Naive thymus-derived CD4-positive, alpha-beta T cell (primary cell): Measurements from ENCODE around the gene CSNK1G2. TPM values are rescaled to one million over a fixed set of nuclear protein-coding genes. Genes with fewer than 3 reads are reported as not detected.

ENCODE experiments used
- ATAC-seq: fragments of 150-1000 bp; cut with Tn5 transposase; 2 replicates; pipeline ENCODE4 v1.10.0; 2021; ENCODE audit warnings: mild to moderate bottlenecking, moderate library complexity
- CTCF ChIA-PET: fragments of 350-600 bp; sonication (Branson Sonifier 250); formaldehyde crosslinking; loops from one replicate; lab custom pipeline; 2021; ENCODE audit warnings: antibody characterized with exemption; lab: Charles Lee
- POLR2A ChIA-PET: fragments of 350-600 bp; sonication (Branson Sonifier 250); formaldehyde crosslinking; loops from one replicate; lab custom pipeline; 2021; ENCODE audit warnings: antibody characterized with exemption, inconsistent platforms; lab: Charles Lee
- DNase-seq, 9 donors: peaks; one replicate each; pipeline versions ENCODE4 v3.0.0 to v3.0.0-alpha.2; 2020 to 2022; ENCODE audit warnings: mixed read lengths in 1 of 9
- H3K27ac ChIP-seq: one replicate; pipeline ENCODE4 v1.7.0; 2013; ENCODE audit warnings: mild to moderate bottlenecking, low read depth, low read length, moderate library complexity
- H3K27me3 ChIP-seq, 2 donors: one replicate each; pipeline ENCODE4 v1.7.0; 2013; ENCODE audit warnings: low read length in 2 of 2, mild to moderate bottlenecking in 2 of 2, moderate library complexity in 2 of 2; ENCODE audit not compliant: control insufficient read depth in 2 of 2, insufficient read depth in 2 of 2
- H3K36me3 ChIP-seq, 3 experiments: 1 replicate in 2 of 3; 2 replicates in 1 of 3; pipeline ENCODE4 v1.7.0; 2013; ENCODE audit warnings: low read length in 3 of 3, mild to moderate bottlenecking in 3 of 3, moderate library complexity in 1 of 3; ENCODE audit not compliant: insufficient read depth in 3 of 3, control insufficient read depth in 2 of 3
- H3K4me1 ChIP-seq, 2 donors: one replicate each; pipeline ENCODE4 v1.7.0; 2013; ENCODE audit warnings: low read length in 2 of 2, mild to moderate bottlenecking in 2 of 2, moderate library complexity in 1 of 2; ENCODE audit not compliant: control insufficient read depth in 2 of 2, insufficient read depth in 2 of 2
- H3K4me3 ChIP-seq: 2 replicates; pipeline ENCODE4 v1.7.0; 2013; ENCODE audit warnings: mild to moderate bottlenecking, low read length
- H3K9me3 ChIP-seq, 3 experiments: 1 replicate in 2 of 3; 2 replicates in 1 of 3; pipeline ENCODE4 v1.7.0; 2013; ENCODE audit warnings: low read length in 3 of 3; ENCODE audit not compliant: control insufficient read depth in 2 of 3
- H3K27ac Mint-ChIP-seq, 9 donors: one replicate each; pipeline ENCODE4 v1.8.0; 2020 to 2022; ENCODE audit warnings: mixed read lengths in 9 of 9, mild to moderate bottlenecking in 8 of 9, moderate library complexity in 5 of 9, inconsistent platforms in 2 of 9
- H3K27me3 Mint-ChIP-seq, 5 donors: one replicate each; pipeline ENCODE4 v1.8.0; 2021 to 2022; ENCODE audit warnings: mixed read lengths in 5 of 5, mild to moderate bottlenecking in 1 of 5
- H3K36me3 Mint-ChIP-seq, 5 donors: one replicate each; pipeline ENCODE4 v1.8.0; 2020 to 2022; ENCODE audit warnings: mixed read lengths in 5 of 5, mild to moderate bottlenecking in 3 of 5, inconsistent platforms in 1 of 5
- H3K4me1 Mint-ChIP-seq, 7 donors: one replicate each; pipeline ENCODE4 v1.8.0; 2020 to 2022; ENCODE audit warnings: mixed read lengths in 7 of 7, mild to moderate bottlenecking in 3 of 7, inconsistent platforms in 1 of 7
- H3K4me3 Mint-ChIP-seq, 10 donors: one replicate each; pipeline ENCODE4 v1.8.0; 2020 to 2022; ENCODE audit warnings: mild to moderate bottlenecking in 10 of 10, mixed read lengths in 10 of 10, moderate library complexity in 6 of 10, inconsistent platforms in 2 of 10
- H3K9me3 Mint-ChIP-seq, 11 donors: one replicate each; pipeline ENCODE4 v1.8.0; 2020 to 2022; ENCODE audit warnings: mixed read lengths in 11 of 11, mild to moderate bottlenecking in 4 of 11, inconsistent platforms in 1 of 11, moderate library complexity in 1 of 11
- intact Hi-C, 2 donors: fragments of 100-400 bp; cut with micrococcal nuclease; formaldehyde crosslinking; loops; one replicate each; pipeline ENCODE4 v1.15.1; 2023
- polyA plus RNA-seq, 2 donors: library from polyadenylated mRNA; unstranded; fragments of 300-500 nt; fragmentation: Illumina TruSeq; gene quantifications; one replicate each; pipeline ENCODE4 v1.2.3, GENCODE V29; 2021
- total RNA-seq, 6 experiments: library from RNA in 5 of 6; stranded (reverse) in 5 of 6; gene quantifications; 1 replicate in 5 of 6; 2 replicates in 1 of 6; pipeline ENCODE4 v1.2.3 and lab custom pipeline; 2021 to 2026

Gene CSNK1G2
- total and polyA plus RNA-seq, 7 experiments from 2014 or later: 18.1 to 145 (median 115) TPM

DNA sequence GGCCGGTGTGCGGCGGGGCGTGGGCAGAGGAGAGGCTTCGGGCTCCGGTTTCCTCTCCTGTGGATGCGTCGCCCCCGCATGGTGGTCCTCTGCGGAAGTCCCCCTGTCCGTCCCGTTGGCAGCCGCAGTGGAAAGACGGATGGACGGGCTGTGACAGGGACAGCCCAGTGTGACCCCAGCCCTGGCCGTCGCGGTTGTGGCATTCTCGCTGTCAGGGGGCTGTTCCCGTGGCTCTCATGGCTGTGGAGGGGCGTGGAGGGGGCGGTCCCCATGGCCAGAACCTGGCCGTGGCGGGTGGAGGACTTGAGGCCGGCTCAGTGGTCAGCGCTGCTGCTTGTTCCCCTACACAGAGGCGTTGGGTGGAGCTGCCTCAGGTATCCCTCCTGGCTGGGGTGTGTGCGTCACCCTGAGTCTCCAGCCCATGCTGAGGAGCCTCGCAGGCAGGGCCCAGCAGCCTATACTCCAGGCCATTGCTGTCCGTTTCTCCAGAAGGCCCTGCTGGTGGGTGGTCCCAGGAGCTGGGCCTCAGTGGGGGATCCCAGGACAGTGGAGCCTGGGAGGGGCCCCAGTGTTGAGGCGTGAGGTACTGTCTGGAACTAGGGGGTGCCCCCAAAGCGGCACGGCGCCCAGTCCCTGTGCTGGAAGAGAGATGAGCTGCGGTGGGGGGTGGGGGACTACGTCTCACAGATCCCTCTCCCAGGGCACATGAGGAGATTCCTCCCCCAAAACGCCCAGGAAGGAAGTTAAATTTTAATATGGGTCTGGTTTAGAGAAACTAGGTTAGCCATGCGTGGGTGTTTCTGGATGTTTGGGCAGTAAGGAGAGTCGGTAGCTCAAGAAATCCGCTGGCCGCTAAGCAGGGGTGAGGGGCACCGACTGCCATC, 20.3 kb downstream of the CSNK1G2 start:
- Histone ChIP-seq H3K27me3 (no peaks in the 10 kb centered on the region), H3K9me3 (no peaks in the 10 kb centered on the region), H3K4me3 (no peak overlapping the region), H3K4me1 (peaks cover 0 to 3% of the 10 kb centered on the region in 2 donors), H3K36me3 (peaks cover 0 to 44% (median 0%) of the 10 kb centered on the region in 3 experiments), H3K27ac (no peak overlapping the region)
- H3K4me3 Mint-ChIP-seq: no peak overlapping the region
- peaks cover 0 to 4% (median 0%) of the 10 kb centered on the region in 11 donors for H3K9me3 Mint-ChIP-seq
- no peak for DNase-seq
- CTCF ChIA-PET: interaction anchor here (1.2 kb wide), 1 partner anchor 31 kb away, joined by 4 read pairs; no protein-coding TSS in a partner anchor
- peaks cover 4 to 27% (median 11%) of the 10 kb centered on the region in 7 donors for H3K4me1 Mint-ChIP-seq
- H3K27me3 Mint-ChIP-seq: no peaks in the 10 kb centered on the region
- intact Hi-C loops: no loop called here
- peaks cover 0 to 2% (median 0%) of the 10 kb centered on the region in 5 donors for H3K36me3 Mint-ChIP-seq
- POLR2A ChIA-PET: no interaction called here
- H3K27ac Mint-ChIP-seq: peak overlapping the region in 1 of 9 donors; percentile 32
- no peak for ATAC-seq

DNA sequence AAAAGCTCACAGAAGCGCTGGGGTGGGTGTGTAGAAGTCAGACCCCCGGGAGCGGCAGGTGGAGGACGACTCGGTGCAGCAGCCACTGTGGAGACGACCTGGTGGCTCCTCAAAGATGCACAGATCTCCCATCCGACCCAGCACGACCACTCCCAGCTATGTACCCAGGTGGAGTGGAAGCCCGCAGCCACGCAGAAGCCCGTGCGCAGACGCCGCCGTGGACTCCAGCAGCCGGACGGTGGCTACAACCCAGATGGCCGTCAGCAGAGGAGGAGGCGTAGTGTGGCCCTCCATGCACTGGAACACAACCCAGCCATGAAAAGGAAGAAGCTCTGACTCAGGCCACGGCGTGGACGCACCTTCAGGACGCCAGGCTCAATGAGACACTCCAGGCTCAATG, 21.7 kb downstream of the CSNK1G2 start:
- intact Hi-C loops: no loop called here
- Mint-ChIP-seq H3K4me3 (peak overlapping the region in 1 of 10 donors; percentile 12), H3K27ac (no peak overlapping the region), H3K4me1 (peaks cover 10 to 30% (median 21%) of the 10 kb centered on the region in 7 donors), H3K36me3 (peaks cover 0 to 2% (median 0%) of the 10 kb centered on the region in 5 donors), H3K27me3 (no peaks in the 10 kb centered on the region), H3K9me3 (no peaks in the 10 kb centered on the region)
- peaks cover 0 to 32% (median 0%) of the 10 kb centered on the region in 3 experiments for H3K36me3 ChIP-seq
- no peaks in the 10 kb centered on the region for H3K9me3 ChIP-seq
- H3K4me1 ChIP-seq: peaks cover 0 to 15% of the 10 kb centered on the region in 2 donors
- ATAC-seq (no peak), DNase-seq (no peak)
- no peaks in the 10 kb centered on the region for H3K27me3 ChIP-seq
- H3K4me3 ChIP-seq: no peak overlapping the region
- ChIA-PET CTCF (interaction anchor here (1.2 kb wide), 1 partner anchor 33 kb away, joined by 4 read pairs; no protein-coding TSS in a partner anchor), POLR2A (no interaction called here)
- no peak overlapping the region for H3K27ac ChIP-seq

DNA sequence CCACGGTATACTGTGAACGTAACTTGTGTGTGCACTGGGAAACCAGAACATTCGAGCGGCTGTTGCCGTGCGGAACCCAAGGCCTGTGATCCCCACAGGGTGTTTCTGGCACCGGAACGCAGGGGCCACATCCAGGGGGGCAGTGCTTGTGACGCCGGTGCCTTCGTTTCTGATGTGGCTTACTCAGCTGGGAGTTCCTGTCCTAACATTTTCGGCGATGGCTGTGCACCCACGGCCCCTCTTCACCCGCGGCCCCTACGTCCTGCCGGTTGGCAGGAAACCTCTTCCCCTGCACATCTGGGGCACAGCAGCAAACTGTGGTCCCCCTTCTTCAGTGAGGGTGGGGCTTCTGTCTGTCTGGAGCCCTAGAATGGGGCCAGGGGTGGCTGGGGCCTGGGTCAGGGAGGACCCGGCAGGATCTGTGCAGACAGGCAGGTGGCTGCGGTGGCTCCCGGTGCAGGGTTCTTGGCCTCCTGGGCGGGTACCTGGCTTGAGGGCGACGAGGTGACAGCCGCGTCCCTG, 26.2 kb downstream of the CSNK1G2 start:
- Histone ChIP-seq H3K4me3 (peak overlapping the region; percentile 5), H3K9me3 (no peaks in the 10 kb centered on the region), H3K27ac (peak overlapping the region; percentile 56), H3K36me3 (peaks cover 0 to 41% (median 7%) of the 10 kb centered on the region in 3 experiments), H3K27me3 (no peaks in the 10 kb centered on the region), H3K4me1 (peaks cover 0 to 15% of the 10 kb centered on the region in 2 donors)
- DNase-seq (peak in 6 of 9 donors; percentile 35 to 54 (median 51)), ATAC-seq (peak; percentile 67)
- ChIA-PET CTCF (interaction anchor here (0.6 kb wide), 1 partner anchor 21 kb away, joined by 3 read pairs; no protein-coding TSS in a partner anchor), POLR2A (interaction anchor here (0.6 kb wide), 1 partner anchor 590 kb away, joined by 3 read pairs; no protein-coding TSS in a partner anchor)
- H3K36me3 Mint-ChIP-seq: peaks cover 0 to 5% (median 0%) of the 10 kb centered on the region in 5 donors
- peak overlapping the region; percentile 20 to 82 (median 76) for H3K4me3 Mint-ChIP-seq
- H3K9me3 Mint-ChIP-seq: no peaks in the 10 kb centered on the region
- intact Hi-C loops: loop anchor here in 1 of 2 donors (2.0 kb wide), 1 partner anchor 24 kb away; no protein-coding TSS in a partner anchor
- no peaks in the 10 kb centered on the region for H3K27me3 Mint-ChIP-seq
- peaks cover 12 to 24% (median 16%) of the 10 kb centered on the region in 7 donors for H3K4me1 Mint-ChIP-seq
- peak overlapping the region; percentile 58 to 92 (median 88) for H3K27ac Mint-ChIP-seq

DNA sequence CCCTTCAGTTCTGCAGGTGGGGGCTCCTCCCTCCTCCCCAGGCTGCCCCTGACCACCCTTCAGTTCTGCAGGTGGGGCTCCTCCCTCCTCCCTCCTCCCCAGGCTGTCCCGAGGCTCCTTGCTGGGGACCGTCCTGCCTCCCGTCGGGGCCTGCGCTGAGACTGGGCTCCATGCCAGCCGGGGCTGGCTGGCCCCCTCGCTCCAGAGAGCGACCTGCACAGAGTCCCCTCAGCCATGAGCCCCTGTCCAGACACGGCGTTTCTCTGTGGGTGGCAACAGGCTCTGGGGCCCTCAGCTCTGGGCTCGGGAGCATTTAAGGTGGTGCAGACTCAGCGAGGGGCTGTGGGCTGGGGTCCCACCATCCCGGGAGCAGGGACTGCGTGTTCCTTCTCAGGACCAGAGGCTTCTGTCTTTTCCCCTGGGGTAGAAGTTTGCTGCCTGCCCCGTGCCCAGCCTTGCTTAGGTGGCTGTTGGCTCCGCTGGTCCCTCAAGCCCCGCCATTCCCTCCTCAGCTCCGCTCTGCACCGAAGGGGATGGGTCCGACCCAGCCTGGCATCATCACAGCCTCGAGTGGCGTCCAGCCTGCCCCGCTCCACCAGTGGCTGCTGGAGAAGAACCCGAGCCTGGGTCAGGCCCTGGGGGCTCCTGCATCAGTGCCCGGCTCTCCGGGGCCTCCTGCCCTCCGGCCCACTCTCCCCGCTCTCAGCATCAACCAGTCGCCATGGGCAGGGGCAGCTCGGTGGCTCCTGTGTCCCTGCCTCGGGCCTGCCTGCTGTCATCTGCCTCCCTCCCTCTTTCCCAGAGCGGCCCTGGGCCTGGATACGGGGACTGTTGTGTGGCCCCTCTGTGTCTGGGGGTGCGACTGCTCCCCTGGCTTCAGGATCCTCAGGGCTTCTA, 27.6 kb downstream of the CSNK1G2 start:
- no peaks in the 10 kb centered on the region for H3K27me3 ChIP-seq
- no peak overlapping the region for H3K4me3 ChIP-seq
- H3K4me1 ChIP-seq: peaks cover 0 to 15% of the 10 kb centered on the region in 2 donors
- H3K27ac ChIP-seq: no peak overlapping the region
- no peaks in the 10 kb centered on the region for H3K9me3 Mint-ChIP-seq
- peak overlapping the region in 1 of 10 donors; percentile 47 for H3K4me3 Mint-ChIP-seq
- peaks cover 15 to 31% (median 22%) of the 10 kb centered on the region in 7 donors for H3K4me1 Mint-ChIP-seq
- peaks cover 0 to 9% (median 0%) of the 10 kb centered on the region in 5 donors for H3K36me3 Mint-ChIP-seq
- DNase-seq (no peak), ATAC-seq (no peak)
- peak overlapping the region in 4 of 9 donors; percentile 32 to 58 (median 50) for H3K27ac Mint-ChIP-seq
- intact Hi-C loops: no loop called here
- no peaks in the 10 kb centered on the region for H3K27me3 Mint-ChIP-seq
- POLR2A ChIA-PET: interaction anchor here (0.9 to 1.5 kb wide), 2 partner anchors 10 to 25 kb away, joined by 3 read pairs; no protein-coding TSS in a partner anchor
- peaks cover 0 to 33% (median 7%) of the 10 kb centered on the region in 3 experiments for H3K36me3 ChIP-seq
- CTCF ChIA-PET: no interaction called here
- no peaks in the 10 kb centered on the region for H3K9me3 ChIP-seq

DNA sequence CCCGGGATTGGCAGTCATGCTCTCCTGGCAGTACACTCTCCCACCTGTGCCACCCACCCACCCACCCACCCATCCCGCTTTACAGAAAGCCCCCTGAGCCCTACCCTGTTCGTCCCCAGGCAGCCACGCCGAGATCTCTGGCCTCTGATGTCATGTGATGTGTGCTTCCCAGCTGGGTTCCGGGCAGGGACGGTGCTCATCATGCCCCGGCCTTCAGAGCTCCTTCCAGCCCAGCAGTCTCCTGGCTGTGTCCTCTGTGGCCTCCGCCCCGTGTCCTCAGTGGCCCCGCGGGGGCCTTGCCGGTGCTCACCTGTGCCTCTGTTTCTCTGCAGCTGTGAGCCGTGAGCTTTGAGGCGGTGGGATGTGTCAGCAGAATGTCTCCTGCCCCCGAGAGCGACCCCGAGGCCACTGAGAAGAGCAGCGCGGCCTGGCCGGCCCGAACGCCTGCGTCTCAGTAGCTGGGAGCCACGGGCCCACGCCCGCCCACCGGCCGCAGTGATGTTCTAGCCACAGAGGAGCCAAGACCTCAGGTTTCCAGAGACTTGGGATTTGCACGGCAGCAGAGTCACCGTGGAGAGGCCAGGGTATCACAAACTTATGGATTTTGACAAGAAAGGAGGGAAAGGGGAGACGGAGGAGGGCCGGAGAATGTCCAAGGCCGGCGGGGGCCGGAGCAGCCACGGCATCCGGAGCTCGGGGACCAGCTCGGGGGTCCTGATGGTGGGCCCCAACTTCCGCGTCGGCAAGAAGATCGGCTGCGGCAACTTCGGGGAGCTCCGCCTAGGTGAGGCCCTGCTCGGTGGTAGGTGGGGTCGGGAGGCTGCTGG, 28.4 kb downstream of the CSNK1G2 start:
- no peak overlapping the region for H3K27ac ChIP-seq
- H3K4me3 ChIP-seq: no peak overlapping the region
- ChIA-PET CTCF (no interaction called here), POLR2A (interaction anchor here (0.9 to 1.5 kb wide), 2 partner anchors 10 to 26 kb away, joined by 3 read pairs; no protein-coding TSS in a partner anchor)
- peaks cover 0 to 38% (median 8%) of the 10 kb centered on the region in 3 experiments for H3K36me3 ChIP-seq
- no peaks in the 10 kb centered on the region for H3K9me3 ChIP-seq
- ATAC-seq (no peak), DNase-seq (no peak)
- H3K27ac Mint-ChIP-seq: peak overlapping the region in 2 of 9 donors; percentile 29 to 42
- H3K4me3 Mint-ChIP-seq: peak overlapping the region in 1 of 10 donors; percentile 47
- H3K27me3 ChIP-seq: no peaks in the 10 kb centered on the region
- H3K27me3 Mint-ChIP-seq: no peaks in the 10 kb centered on the region
- intact Hi-C loops: no loop called here
- H3K4me1 ChIP-seq: peaks cover 0 to 15% of the 10 kb centered on the region in 2 donors
- peaks cover 15 to 33% (median 25%) of the 10 kb centered on the region in 7 donors for H3K4me1 Mint-ChIP-seq
- no peaks in the 10 kb centered on the region for H3K9me3 Mint-ChIP-seq
- peaks cover 0 to 9% (median 0%) of the 10 kb centered on the region in 5 donors for H3K36me3 Mint-ChIP-seq
